ENCODE results near the gene VGLL4.

- TF ChIP-seq, protein P1, sequence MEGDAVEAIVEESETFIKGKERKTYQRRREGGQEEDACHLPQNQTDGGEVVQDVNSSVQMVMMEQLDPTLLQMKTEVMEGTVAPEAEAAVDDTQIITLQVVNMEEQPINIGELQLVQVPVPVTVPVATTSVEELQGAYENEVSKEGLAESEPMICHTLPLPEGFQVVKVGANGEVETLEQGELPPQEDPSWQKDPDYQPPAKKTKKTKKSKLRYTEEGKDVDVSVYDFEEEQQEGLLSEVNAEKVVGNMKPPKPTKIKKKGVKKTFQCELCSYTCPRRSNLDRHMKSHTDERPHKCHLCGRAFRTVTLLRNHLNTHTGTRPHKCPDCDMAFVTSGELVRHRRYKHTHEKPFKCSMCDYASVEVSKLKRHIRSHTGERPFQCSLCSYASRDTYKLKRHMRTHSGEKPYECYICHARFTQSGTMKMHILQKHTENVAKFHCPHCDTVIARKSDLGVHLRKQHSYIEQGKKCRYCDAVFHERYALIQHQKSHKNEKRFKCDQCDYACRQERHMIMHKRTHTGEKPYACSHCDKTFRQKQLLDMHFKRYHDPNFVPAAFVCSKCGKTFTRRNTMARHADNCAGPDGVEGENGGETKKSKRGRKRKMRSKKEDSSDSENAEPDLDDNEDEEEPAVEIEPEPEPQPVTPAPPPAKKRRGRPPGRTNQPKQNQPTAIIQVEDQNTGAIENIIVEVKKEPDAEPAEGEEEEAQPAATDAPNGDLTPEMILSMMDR (IDR thresholded peaks at IDR 0.05) = no peak
- no peak for TF ChIP-seq EZH2 (IDR thresholded peaks at IDR 0.05; ENCODE audit: borderline replicate concordance, insufficient read depth, low read depth, low read length, poor library complexity, severe bottlenecking)
These were observed 5.7 kb downstream of the VGLL4 start for GRCh38 chr3:11637901-11638458.

All from B cell (primary cell).